Measurements from ENCODE around the gene MIOX. TPM values are rescaled to one million over a fixed set of nuclear protein-coding genes. Genes with fewer than 3 reads are reported as not detected.

MIOX gene
- total RNA-seq, 1 experiment from 2014 or later = not detected

DNA sequence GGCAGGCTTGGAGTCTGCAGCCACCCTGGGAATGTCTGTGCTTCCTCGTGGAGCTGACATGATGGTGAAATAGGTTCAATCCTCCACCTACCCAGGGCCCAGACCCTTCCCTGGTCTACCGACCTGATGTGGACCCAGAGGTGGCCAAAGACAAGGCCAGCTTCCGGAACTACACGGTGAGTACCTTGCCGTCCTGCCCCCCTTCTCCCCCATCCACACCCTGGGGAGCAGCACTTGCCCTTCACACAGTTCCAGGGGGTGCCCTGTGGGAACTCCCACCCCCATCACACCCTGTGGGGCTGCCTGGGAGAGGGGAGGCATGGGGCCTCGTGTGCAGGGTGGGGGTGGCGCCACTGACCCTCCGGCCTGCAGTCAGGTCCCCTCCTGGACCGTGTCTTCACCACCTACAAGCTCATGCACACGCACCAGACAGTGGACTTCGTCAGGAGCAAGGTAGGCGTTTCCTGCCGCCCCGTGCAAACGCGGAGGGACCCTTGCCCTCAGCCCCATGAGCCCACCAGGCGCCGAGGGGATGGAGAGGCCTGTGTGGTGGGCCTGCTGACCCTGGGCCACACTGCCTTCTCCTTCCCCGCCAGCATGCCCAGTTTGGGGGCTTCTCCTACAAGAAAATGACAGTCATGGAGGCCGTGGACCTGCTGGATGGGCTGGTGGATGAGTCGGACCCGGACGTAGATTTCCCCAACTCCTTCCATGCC lies 789 bp downstream of the MIOX start:
- Histone ChIP-seq H3K27ac (no peak overlapping the region), H3K27me3 (peaks cover 23% of the 10 kb centered on the region; the same call in 1 of the 2 replicates), H3K36me3 (no peaks in the 10 kb centered on the region), H3K4me1 (no peaks in the 10 kb centered on the region), H3K4me3 (no peak overlapping the region), H3K9me3 (replicated peaks) (no peaks in the 10 kb centered on the region)
- no peak for DNase-seq

DNA sequence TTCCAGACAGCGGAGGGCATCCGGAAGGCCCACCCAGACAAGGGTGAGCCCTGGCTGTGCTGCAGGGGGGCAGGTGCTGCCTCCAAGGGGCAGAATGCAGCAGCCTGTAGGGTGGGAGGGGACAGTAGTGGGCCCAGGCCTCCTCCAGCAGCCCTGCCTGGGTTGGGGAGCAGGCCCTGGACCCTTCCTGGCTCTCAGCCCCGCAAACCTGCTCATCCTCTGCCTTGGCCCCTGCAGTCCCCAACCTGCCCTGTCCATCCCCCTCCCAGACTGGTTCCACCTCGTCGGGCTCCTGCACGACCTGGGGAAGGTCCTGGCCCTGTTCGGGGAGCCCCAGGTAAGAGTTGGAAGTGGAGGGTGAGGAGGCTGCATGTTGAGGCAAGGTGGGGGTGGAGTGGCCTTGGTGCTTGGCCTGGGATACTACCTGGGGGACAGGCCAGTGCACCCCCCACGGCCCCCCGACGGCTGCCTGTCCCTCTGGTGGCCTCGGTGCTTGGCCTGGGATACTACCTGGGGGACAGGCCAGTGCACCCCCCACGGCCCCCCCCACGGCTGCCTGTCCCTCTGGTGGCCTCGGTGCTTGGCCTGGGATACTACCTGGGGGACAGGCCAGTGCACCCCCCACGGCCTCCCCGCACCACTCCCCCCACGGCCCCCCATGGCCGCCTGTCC lies 1.5 kb downstream of the MIOX start:
- no peaks in the 10 kb centered on the region for H3K9me3 ChIP-seq (replicated peaks)
- no peak overlapping the region for H3K4me3 ChIP-seq
- DNase-seq = no peak
- peaks cover 23% of the 10 kb centered on the region; the same call in 1 of the 2 replicates for H3K27me3 ChIP-seq
- no peaks in the 10 kb centered on the region for H3K4me1 ChIP-seq
- no peak overlapping the region for H3K27ac ChIP-seq
- no peaks in the 10 kb centered on the region for H3K36me3 ChIP-seq

DNA sequence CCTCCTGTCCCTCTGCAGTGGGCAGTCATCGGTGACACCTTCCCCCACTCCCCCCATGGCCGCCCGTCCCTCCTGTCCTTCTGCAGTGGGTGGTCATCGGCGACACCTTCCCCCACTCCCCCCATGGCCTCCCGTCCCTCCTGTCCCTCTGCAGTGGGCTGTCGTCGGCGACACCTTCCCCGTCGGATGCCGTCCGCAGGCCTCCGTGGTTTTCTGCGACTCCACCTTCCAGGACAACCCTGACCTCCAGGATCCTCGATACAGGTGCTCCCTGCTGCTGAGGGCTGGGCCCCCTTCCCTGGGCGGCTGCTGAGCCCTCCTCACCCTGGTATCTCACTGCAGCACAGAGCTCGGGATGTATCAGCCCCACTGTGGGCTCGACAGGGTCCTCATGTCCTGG lies 2.2 kb downstream of the MIOX start:
- Histone ChIP-seq H3K4me3 (no peak overlapping the region), H3K27ac (no peak overlapping the region), H3K9me3 (replicated peaks) (no peaks in the 10 kb centered on the region), H3K36me3 (no peaks in the 10 kb centered on the region), H3K4me1 (no peaks in the 10 kb centered on the region), H3K27me3 (peaks cover 20% of the 10 kb centered on the region; the same call in 1 of the 2 replicates)
- no peak for DNase-seq

DNA sequence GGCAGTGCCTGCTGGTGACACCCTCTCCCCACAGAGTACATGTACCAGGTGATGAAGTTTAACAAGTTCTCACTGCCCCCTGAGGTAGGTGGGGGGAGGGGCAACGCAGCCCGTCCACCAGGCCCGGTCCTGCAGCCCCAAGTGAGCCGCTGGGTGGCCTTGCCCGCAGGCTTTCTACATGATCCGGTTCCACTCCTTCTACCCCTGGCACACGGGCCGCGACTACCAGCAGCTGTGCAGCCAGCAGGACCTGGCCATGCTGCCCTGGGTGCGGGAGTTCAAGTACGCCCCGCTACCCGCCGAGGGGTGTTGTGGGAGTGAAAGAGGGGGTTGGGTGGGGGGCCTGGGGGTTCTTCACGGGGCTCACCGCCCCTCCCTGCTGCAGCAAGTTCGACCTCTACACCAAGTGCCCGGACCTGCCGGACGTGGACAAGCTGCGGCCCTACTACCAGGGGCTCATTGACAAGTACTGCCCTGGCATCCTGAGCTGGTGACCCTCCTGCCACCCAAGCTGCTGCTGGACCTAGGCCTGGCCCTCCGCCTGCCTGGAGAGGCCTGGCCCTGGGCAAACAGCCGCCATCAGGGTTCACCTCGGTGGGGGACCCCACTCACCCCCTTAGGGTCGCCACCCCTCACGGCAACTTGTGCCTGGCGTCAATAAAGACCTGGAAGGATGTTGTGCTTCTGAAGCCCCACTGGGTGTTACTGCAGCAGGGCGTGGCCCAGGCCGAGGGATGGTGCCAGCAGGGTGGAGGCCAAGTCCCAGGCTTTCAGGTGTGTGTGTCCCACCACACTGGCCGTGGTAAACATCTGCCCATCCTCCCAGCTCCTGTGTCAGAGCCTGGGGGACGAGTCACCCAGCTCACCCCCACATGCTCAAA lies 2.9 kb downstream of the MIOX start:
- no peak for DNase-seq
- H3K27me3 ChIP-seq = peaks cover 20% of the 10 kb centered on the region; the same call in 1 of the 2 replicates

DNA sequence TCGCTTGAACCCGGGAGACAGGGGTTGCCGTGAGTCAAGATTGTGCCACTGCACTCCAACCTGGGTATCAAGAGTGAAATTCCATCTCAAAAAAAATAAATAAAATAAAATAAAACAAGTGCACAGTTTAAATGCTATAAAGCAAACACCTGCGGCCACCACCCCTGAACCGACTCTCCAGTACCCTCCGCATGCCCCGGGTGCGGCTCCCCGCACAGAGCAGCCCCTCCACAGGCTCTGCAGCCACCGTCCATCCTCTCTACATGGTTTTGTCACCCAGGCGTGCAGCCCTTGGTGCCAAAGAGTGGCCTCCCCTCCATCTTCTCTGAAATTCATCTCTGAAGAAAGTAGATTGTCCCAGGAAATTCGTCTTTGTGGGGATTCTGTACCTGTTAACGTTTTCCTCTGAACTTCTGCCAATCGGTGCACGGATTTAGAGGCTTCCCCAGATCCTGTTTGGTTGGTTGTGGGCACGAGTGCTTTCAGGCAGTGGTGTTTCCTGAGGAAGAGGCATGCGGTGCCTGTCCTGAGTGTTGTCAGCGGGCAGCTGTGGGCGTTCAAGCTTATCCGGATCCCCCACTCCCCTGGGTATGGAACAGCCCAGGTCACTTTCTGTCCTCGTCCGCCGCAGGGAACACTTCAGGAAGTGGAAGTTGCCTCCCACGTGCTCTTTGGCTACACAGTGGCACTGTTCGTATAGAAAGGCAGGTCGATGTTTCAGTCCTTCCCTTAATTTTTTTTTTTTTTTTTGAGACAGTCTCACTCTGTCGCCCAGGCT lies 4.1 kb downstream of the MIOX start:
- Histone ChIP-seq H3K4me3 (no peak overlapping the region), H3K27ac (no peak overlapping the region), H3K36me3 (no peaks in the 10 kb centered on the region), H3K4me1 (no peaks in the 10 kb centered on the region), H3K27me3 (peaks cover 17% of the 10 kb centered on the region; the same call in 1 of the 2 replicates), H3K9me3 (replicated peaks) (no peaks in the 10 kb centered on the region)
- no peak for DNase-seq

More for the DNA sequence above, 2.9 kb downstream of the MIOX start:
- no peaks in the 10 kb centered on the region for H3K9me3 ChIP-seq (replicated peaks)
- H3K4me1 ChIP-seq = no peaks in the 10 kb centered on the region
- no peak overlapping the region for H3K27ac ChIP-seq
- no peak overlapping the region for H3K4me3 ChIP-seq
- H3K36me3 ChIP-seq = no peaks in the 10 kb centered on the region

DNA sequence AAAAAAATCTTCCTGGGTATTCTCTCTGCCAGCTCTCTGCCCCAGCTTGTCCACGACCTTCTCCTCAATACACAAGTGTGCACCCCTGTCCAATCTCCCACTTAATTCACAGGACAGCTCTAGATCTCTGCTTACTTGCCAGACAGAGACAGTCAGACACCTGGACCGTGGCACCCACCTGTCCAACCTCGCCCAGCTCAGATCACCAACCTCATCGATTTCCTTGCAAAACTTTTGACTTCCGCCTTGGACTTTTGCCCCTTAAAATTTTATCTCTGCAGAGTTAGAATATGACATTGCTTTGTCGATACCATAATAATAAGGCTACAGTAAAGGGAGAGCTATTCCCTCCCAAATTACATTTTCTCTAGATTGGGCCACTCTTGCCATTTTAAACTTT lies 10.4 kb downstream of the MIOX start:
- no peaks in the 10 kb centered on the region for H3K9me3 ChIP-seq (replicated peaks)
- DNase-seq = no peak
- H3K4me1 ChIP-seq = peaks cover 10% of the 10 kb centered on the region

DNA sequence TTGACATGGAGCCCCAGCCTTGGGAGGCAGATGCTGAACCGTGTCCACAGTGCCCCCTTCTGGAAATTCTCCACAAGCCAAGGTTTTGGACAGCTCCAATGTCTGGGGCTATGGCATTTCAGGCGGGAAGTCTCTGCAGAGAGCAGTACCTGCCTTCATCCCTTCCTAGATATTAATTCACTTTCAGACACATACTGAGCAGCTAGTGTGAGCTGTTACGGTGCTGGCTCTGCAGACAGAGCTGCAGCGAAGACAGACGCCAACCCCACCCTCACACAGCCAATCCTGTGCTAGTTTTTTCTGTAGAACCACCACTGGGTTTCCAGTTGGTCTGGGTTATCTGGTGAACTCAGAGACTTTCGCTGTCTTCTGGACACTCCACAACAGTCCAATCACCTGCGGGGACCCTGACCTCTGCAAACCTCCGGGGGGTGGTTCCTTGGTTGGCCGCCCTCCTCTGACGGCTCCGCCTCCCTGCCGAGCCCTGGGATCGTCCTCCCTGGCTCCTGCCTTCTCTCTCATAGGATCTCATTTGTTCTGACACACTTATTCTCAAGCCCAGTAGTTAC lies 11.7 kb downstream of the MIOX start:
- Histone ChIP-seq H3K36me3 (peaks cover 13% of the 10 kb centered on the region; the same call in 1 of the 2 replicates), H3K4me3 (no peak overlapping the region), H3K4me1 (peaks cover 10% of the 10 kb centered on the region), H3K27me3 (no peaks in the 10 kb centered on the region), H3K9me3 (replicated peaks) (no peaks in the 10 kb centered on the region), H3K27ac (no peak overlapping the region)
- DNase-seq = peak; percentile 84 to 94

More for the DNA sequence above, 10.4 kb downstream of the MIOX start:
- Histone ChIP-seq H3K4me3 (no peak overlapping the region), H3K27ac (no peak overlapping the region), H3K27me3 (no peaks in the 10 kb centered on the region), H3K36me3 (peaks cover 2% of the 10 kb centered on the region; the same call in 1 of the 2 replicates)

DNA sequence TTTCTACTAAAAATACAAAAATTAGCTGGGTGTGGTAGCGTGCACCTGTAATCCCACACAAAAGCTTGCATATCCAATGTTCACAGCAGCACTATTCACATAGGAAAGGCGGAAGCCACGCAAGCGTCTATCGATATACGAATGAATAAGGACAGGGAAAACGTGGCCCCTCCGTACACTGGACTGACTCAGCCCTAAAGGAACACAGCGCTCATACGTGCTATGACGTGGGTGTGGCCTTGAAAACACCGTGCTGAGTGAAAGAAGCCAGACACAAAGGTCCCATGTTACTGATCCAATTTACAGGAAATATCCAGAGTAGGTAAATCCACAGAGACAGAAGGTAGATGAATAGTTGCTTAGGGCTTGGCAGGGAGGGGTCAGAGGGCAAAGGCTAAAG lies 13.8 kb downstream of the MIOX start:
- Histone ChIP-seq H3K4me1 (peaks cover 10% of the 10 kb centered on the region), H3K4me3 (no peak overlapping the region), H3K9me3 (replicated peaks) (no peaks in the 10 kb centered on the region), H3K27ac (no peak overlapping the region), H3K27me3 (no peaks in the 10 kb centered on the region), H3K36me3 (peaks cover 23% of the 10 kb centered on the region)
- no peak for DNase-seq

DNA sequence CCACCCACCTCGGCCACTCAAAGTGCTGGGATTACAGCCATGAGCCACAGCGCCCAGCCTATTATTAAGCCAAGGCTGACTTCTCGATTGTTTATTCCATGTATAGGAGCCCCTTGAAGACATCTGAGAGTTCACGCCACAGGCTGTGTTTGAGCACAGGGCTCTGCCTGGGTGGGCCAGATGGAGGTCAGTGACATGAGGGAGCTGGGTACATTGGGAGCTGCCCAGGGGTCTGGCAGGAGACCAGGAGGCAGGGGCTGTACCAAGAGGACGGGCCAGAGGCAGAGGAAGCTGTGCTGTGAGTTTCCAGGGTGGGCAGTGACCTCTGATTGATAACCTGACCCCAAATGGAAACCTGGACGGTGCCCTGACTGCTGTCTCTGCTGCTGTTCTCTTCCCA lies 15.4 kb downstream of the MIOX start:
- no peaks in the 10 kb centered on the region for H3K9me3 ChIP-seq (replicated peaks)
- no peak overlapping the region for H3K4me3 ChIP-seq
- peaks cover 27% of the 10 kb centered on the region for H3K36me3 ChIP-seq
- DNase-seq = no peak
- H3K4me1 ChIP-seq = peaks cover 10% of the 10 kb centered on the region; the same call in 1 of the 2 replicates
- H3K27me3 ChIP-seq = no peaks in the 10 kb centered on the region
- no peak overlapping the region for H3K27ac ChIP-seq

DNA sequence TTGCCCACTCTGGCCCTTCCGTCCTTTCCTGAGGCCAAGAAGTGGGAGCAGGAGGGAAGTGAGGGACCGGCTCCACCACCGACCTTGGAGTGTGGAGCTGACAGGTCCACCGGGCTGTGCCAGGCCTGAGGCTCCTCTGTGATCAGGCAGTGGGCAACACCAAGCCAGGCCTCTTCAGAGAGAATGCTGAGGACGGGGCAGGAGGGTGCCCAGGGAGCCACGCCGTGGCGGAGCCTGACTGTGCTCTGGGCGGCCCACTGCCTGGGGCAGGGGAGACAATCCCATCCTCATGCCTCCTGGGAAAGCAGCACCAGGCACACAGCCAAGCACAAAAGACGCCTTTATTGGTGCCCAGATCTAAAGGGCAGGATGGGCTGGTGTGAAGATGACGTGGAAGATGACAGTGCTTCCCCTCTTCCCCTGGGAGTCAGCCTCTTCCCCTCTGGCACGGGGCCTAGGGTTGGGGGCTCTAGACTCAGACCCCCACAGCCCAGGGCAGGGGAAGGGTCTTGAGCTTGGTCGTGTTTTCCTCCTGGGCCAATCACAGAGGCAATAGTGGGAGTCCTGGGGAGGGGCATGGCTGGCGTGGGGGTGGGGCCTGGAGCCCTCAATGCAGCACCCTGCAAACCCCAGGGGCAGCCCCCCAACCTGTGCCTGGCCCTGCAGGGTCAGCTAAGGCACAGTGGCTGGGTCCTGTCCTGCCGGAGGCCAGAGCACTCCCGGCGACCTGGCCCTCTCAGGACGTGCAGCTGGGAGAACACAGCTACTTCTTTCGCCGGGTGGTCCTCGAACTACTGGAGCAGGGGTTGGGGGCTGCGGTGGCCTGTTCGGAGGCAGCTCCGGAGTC lies 16.2 kb downstream of the MIOX start:
- Histone ChIP-seq H3K36me3 (peaks cover 30% of the 10 kb centered on the region), H3K27ac (no peak overlapping the region), H3K4me1 (peaks cover 9% of the 10 kb centered on the region; the same call in 1 of the 2 replicates), H3K9me3 (replicated peaks) (no peaks in the 10 kb centered on the region), H3K27me3 (no peaks in the 10 kb centered on the region), H3K4me3 (no peak overlapping the region)
- no peak for DNase-seq

DNA sequence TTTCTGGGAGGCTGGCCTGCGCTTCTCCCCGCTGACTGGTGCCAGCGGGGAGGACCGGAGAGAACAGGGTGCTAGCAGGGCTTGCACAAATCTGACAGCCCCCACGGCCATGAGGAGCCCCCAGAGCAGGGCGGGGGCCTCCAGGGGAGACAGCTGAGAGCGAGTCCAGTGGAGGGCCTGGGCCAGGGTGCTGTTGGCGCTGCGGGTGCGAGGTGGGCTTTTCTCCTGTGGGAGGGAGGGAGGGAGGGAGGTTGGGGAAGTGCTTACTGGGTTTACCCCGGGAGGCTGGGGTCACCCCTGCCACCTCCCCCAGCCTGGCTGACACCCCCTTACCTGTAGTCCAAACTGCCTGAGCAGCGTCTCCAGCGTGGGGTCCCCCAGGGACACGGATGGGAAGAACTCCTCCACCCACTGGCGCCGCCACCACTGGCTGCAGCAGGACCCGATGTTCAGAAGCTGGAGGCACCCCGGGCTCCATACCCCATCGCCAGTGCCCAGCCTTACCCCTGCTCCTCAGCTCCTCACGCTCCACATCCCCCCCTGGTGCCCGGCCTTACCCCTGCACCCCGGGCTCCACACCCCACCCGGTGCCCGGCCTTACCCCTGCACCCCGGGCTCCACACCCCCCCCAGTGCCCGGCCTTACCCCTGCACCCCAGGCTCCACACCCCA lies 17.0 kb downstream of the MIOX start:
- Histone ChIP-seq H3K4me3 (no peak overlapping the region), H3K27me3 (no peaks in the 10 kb centered on the region), H3K4me1 (peaks cover 9% of the 10 kb centered on the region; the same call in 1 of the 2 replicates), H3K9me3 (replicated peaks) (no peaks in the 10 kb centered on the region), H3K36me3 (peaks cover 30% of the 10 kb centered on the region), H3K27ac (no peak overlapping the region)
- DNase-seq = peak in 1 of 2 experiments; percentile 23

DNA sequence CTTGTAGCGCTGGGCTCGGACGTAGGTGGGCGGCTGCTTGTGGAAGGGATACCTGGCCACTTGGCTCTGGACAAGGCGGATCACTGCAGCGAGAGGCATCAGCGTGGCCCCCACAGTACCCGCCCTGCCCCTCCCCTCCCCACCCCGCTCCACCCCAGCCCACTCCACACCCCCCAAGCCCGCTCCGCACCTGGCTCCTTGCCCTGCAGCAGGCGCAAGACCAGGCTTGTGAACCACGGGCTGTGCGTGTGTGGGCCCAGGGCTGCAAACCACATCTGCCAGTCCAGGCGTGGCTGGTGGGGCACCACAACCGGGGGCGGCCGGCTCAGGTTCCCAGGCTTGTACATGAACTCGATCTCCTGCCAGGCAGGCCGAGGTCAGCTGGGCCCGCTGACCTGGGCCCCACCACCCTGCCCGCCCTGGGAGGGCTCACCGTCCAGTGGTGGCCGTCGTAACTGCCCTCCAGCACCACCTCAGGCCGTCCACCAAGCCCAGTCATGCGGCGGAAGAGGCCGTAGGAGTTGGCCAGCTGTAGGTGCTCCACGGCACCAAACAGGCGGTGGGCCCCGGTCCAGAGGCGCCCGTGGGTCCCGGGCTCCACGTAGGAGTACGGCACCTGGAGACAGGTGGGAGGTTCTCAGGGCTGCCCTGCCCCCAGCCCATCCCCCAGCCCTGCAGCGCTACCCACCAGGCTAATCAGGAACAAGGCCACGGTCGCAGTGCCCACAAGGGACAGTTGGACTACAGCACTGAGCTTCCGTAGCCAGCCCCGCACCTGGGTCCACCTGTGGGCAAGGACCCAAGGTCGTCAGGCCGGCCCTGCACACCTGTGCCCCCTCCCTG lies 17.9 kb downstream of the MIOX start:
- Histone ChIP-seq H3K27ac (no peak overlapping the region), H3K27me3 (no peaks in the 10 kb centered on the region), H3K9me3 (replicated peaks) (no peaks in the 10 kb centered on the region), H3K4me3 (no peak overlapping the region), H3K36me3 (peaks cover 30% of the 10 kb centered on the region), H3K4me1 (peaks cover 9% of the 10 kb centered on the region)
- DNase-seq = no peak

Data from SJCRH30 (cell line).